ENCODE measurements around the gene CCDC54.
A peak's percentile ranks its signal among the peaks of the same experiment; 100 is the strongest.
"Not testable (repeated sequence)": the region's sequence is repeated elsewhere in the genome, so short reads cannot be mapped to it uniquely, and the experiment has no call there.

Gene CCDC54

GRCh38 chr3:107377151-107377550 lies at the start of gene CCDC54:
Gene CCDC54 (plus strand): TSS chr3:107377439. CDS start chr3:107377588, 149 bp downstream.
- no peak for DNase-seq

DNA sequence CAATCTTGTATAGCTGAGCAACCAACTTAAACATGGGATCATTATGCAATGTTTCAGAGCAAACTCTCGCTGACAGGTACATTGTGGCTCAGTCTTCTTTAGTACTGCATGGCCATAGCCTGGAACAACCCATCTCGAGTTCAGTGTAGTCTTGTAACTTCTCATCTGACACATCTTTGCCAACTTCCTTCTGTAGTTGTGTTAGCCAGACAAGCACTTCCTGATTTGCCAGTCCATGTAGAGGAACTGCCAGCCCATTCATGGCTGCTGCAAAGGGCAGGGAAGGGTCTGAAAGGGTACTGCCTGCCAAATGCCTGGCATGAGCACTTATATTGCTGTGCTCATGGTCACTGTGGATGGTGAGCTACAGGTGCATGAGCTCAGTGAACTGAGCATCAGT lies 49.2 kb upstream of the CCDC54 start:
- DNase-seq, result no peak

- DNase-seq, result no peak
Measured at GRCh38 chr3:107329088-107329487, 48.2 kb upstream of the CCDC54 start.

DNA sequence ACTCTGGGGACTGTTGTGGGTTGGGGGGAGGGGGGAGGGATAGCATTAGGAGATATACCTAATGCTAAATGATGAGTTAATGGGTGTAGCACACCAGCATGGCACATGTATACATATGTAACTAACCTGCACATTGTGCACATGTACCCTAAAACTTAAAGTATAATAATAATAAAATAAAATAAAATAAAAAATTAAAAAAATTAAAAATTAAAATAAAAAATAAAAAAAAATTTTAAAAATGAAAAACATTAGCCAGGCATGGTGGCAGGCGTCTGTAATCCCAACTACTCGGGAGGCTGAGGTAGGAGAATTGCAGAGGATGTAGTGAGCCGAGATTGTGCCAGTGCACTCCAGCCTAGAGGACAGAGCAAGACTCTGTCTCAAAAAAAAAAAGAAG lies 37.5 kb upstream of the CCDC54 start:
- not testable (repeated sequence) for DNase-seq

GRCh38 chr3:107344722-107345121 lies 32.5 kb upstream of the CCDC54 start:
- DNase-seq, result no peak

DNA sequence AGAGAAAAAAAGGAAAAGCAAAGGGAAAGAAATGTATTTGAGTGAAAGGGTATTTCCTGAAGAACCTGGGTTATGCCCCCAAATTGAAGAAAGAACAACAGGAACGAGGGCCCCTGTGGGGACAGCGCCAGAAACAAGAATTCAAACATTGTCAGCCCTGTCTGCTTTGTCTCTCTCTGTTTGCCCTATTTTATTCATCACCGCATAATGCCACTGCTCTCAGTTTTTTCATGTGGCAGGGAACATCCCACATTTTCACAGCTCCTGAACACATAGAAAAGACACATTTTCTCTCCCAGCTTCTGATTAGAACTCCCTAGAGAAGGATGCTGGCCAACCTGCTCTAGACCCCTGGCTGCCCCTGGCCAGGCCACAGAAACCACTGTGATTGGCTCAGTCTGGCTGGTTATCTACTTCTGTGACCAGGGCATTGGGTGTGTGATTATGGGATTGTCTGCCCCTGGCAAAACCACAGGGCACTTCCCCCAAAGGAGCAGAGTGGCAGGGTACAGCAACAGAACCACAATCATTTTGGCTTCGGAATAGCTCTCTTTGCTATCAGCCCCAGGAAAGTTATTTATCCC lies 31.3 kb upstream of the CCDC54 start:
- DNase-seq, result no peak

GRCh38 chr3:107346564-107346963 lies 30.7 kb upstream of the CCDC54 start:
- no peak for DNase-seq

DNA sequence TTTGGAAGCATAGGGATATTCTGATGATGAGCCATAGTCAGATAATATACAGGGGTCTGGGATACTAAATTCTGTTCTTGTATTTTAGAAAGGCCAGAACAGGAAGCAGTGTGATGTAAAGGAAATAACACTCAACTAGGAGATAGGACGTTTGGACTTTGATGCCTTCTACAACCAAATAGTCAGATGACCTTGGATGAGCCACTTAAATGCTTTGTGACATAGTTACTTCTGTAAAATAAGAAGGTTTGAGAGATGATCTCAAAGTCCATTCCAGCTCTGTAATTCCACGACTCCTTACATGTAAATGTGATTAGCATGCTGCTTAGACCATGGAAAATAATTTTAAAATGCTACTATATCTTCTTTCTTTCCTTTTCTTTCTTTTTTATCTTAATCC lies 29.5 kb upstream of the CCDC54 start:
- DNase-seq, result no peak

- no peak for DNase-seq
Measured at GRCh38 chr3:107356706-107357105, 20.5 kb upstream of the CCDC54 start.

DNA sequence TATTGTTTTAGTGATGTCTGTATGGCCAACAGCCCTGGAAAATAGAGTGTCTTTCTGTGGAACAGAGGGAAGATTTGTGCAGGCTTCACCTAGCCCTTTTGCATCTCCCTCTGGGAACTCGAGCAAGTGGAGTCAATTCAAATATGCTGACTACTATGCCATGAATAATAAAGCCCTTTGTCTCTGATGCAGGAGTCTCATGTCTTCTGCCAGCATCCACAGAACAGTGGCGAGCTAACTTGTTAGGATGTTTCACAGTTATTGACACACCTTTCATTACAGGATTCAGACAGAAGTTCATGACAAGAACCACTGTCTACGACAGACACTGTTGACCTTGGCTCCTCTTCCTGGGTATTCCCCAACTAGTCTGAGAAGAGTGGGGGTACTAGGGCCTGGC lies 15.6 kb upstream of the CCDC54 start:
- DNase-seq, result no peak

DNA sequence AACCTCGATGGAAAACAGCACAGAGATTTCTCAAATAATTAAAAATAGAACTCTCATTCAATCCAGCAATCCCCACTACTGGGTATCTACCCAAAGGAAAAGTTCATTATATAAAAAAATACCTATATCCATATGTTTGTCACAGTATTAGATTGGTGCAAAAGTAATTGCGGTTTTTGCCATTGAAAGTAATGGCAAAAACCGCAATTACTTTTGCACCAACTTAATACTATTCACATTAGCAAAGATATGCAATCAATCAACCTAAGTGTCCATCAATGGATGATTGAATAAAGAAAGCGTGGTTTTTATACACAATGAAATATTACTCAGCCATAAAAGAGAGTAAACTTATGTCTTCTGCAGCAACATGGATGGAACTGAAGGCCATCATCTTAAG lies 12.2 kb upstream of the CCDC54 start:
- DNase-seq, result no peak

DNA sequence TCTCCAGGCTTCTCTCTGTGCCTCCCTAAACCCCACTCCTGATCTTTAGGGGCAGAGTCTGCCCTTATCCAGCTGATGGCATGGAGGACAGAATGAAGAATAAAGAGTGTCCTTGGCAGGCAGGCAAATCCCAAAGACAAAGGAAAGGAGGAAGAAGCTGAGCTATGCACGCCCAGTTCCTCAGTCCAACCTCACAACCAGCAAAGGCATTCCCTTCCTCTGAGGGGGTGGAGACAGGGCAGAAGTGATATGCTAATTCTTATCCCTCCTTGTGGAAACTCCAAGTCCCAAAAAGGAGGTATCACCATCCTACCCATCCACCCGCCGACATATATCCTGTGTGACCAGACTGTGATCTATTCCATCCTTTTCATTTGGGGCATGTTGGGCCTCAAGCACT lies 10.5 kb upstream of the CCDC54 start:
- no peak for DNase-seq

GRCh38 chr3:107367353-107367752 lies 9.9 kb upstream of the CCDC54 start:
- DNase-seq, result no peak

GRCh38 chr3:107368654-107369398 lies 8.4 kb upstream of the CCDC54 start:
- DNase-seq, result no peak

DNA sequence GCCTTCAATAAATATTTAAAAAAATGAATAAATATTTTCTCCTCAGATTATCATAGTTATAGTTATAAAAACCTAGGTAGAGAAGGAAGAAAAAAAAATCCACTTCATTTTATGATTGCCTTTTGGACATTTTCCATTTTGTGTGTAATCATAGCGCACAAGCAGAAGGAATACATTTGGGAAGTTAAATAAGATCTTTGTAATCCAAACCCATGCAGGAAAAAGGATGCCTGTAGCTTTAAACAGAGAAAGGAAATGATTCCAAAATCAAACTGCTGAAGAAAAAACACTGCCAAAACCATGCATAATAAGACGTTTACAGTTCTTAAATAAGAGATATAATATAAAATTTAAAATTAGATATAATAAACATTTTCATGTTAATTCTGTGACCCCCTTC lies 7.4 kb upstream of the CCDC54 start:
- no peak for DNase-seq

DNA sequence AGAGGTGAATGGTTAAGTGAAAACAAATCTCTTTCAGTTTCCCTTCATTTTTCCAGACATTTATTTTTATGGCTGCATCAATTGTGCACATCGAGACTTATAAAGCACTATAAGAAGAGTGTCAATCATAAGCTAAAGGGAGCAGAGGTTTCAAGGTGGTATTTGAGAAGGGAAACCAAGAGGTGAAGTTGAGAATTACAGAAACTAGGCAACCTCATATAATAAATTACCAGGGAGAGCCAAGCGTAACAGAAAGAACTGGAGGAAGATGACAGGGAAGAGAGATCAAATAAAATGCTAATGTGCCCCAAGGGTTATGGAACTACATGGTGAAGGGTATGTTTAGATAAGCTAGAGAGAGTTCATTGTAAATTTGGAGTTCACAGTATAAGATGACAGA lies 6.3 kb upstream of the CCDC54 start:
- DNase-seq, result no peak

- no peak for DNase-seq
Measured at GRCh38 chr3:107372506-107372905, 4.7 kb upstream of the CCDC54 start.

GRCh38 chr3:107373896-107374295 lies 3.3 kb upstream of the CCDC54 start:
- no peak for DNase-seq

DNA sequence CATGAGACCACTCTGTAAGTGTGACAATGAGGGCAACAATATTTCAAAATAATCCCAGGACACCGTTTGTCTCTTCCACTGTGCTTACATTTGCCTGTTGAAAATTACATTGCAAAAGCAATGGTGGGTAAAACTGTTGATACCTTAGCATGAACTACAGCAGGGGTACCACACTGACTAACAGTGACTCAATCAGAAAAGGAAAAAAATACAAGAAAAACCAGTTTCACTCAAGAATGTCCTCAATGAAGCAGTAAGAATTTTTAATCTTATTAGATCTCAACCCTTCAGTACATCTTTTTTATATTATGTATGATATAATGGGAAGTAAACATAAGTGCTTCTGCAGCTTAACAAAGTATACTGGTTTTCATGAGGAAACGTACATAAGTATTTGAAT lies 1.6 kb upstream of the CCDC54 start:
- DNase-seq, result no peak

GRCh38 chr3:107382631-107383030 lies 5.4 kb downstream of the CCDC54 start:
- peak; percentile 57 for DNase-seq

DNA sequence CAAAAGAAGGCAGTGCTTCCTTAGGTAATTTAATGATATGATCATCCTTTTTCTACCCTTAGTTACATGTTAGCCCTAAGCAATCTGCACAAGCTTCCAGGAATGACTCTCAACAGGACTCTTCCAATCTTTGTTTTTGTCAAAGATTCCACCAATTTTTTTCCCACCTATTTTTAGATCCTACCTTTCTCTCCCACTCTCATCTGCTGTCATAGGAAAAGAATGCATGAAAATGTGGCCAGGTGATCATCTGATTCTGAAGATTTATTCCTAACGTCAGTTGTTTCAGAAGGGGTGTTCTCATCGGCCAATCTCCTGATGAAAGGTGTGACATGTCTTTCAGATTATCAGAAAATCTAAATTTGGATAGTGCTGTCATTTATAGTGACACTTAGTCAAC lies 7.2 kb downstream of the CCDC54 start:
- no peak for DNase-seq

DNA sequence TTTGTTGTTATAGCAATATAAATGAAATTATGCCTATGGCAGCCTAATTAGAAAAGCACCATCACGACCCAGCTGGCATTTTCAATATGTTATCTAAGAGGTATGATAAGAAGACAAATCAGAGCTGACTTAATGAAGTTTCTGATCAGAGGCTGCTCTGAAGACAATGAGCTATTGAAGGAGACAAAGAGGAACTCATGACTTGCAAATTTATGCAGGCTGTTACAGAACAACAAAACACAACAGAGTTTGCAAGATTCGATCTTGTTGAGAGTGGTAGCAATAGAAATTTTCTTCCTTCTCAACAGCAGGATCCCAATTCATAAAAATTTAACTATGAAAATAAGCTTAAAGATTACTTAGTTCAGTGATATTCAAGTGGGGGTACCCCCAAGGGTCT lies 7.7 kb downstream of the CCDC54 start:
- DNase-seq, result no peak

DNA sequence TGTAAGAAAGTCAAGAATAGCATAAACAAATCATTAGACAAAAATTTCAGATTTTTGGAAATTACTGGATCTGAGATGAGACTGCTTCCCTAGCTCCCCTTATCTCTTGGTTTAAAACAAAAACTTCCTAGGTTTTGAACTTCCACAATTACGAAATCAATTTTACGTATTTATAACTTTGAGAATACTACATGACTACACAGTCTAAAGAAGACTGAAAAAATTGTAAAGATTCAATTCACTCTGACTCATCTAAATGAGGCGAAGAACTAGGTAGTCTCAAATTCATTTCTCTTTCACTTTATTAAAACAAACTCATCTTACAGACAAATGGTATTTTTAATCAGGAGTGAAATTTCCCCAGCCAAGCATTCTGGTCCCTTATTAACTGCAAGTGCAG lies 10.3 kb downstream of the CCDC54 start:
- DNase-seq, result no peak

- no peak for DNase-seq
Measured at GRCh38 chr3:107392549-107393165, 15.4 kb downstream of the CCDC54 start.

GRCh38 chr3:107394502-107394901 lies 17.3 kb downstream of the CCDC54 start:
- DNase-seq, result no peak

Measured in COR-L47 (cell line).